H9 (cell line): ENCODE measurements around the gene MTX3. TPM values are rescaled to one million over a fixed set of nuclear protein-coding genes. Genes with fewer than 3 reads are reported as not detected.

Experiments used
- DNase-seq: peaks from one replicate; pipeline ENCODE4 v3.0.0-alpha.2; 2017
- H2AFZ ChIP-seq: one replicate; pipeline ENCODE4 v1.6.1; 2013; ENCODE audit warnings: mild to moderate bottlenecking, low read length, control low read depth, moderate library complexity
- H2AK5ac ChIP-seq: 2 replicates; pipeline ENCODE4 v1.6.1; 2013; ENCODE audit warnings: low read length, control low read depth, mixed read lengths; ENCODE audit not compliant: insufficient read length
- H2BK120ac ChIP-seq: one replicate; pipeline ENCODE4 v1.6.1; 2013; ENCODE audit warnings: low read depth, mild to moderate bottlenecking, low read length, control low read depth, inconsistent platforms; ENCODE audit not compliant: poor library complexity, severe bottlenecking
- H2BK12ac ChIP-seq: 2 replicates; pipeline ENCODE4 v1.6.1; 2013; ENCODE audit warnings: low read length, control low read depth, mixed read lengths, low read depth; ENCODE audit not compliant: insufficient read length
- H2BK15ac ChIP-seq: 2 replicates; pipeline ENCODE4 v1.6.1; 2013; ENCODE audit warnings: low read depth, low read length, control low read depth
- H2BK20ac ChIP-seq: one replicate; pipeline ENCODE4 v1.6.1; 2013; ENCODE audit warnings: low read depth, mild to moderate bottlenecking, low read length, control low read depth, inconsistent platforms; ENCODE audit not compliant: poor library complexity, severe bottlenecking
- H2BK5ac ChIP-seq: 2 replicates; pipeline ENCODE4 v1.6.1; 2013; ENCODE audit warnings: low read length, control low read depth, mixed read lengths; ENCODE audit not compliant: insufficient read length
- H3K14ac ChIP-seq: 2 replicates; pipeline ENCODE4 v1.6.1; 2013; ENCODE audit warnings: low read length, control low read depth; ENCODE audit not compliant: insufficient read depth
- H3K18ac ChIP-seq: 2 replicates; pipeline ENCODE4 v1.6.1; 2013; ENCODE audit warnings: low read depth, mild to moderate bottlenecking, mixed read lengths, low read length, control low read depth; ENCODE audit not compliant: insufficient read length
- H3K23ac ChIP-seq: 2 replicates; pipeline ENCODE4 v1.6.1; 2013; ENCODE audit warnings: low read length, control low read depth, mixed read lengths, low read depth; ENCODE audit not compliant: insufficient read length
- H3K23me2 ChIP-seq: 2 replicates; pipeline ENCODE4 v1.6.1; 2013; ENCODE audit warnings: low read depth, mild to moderate bottlenecking, mixed read lengths, low read length, control low read depth; ENCODE audit not compliant: insufficient read length, poor library complexity, severe bottlenecking
- H3K27ac ChIP-seq: 2 replicates; pipeline ENCODE4 v1.5.1; 2013; ENCODE audit warnings: low read length, control low read depth, mixed read lengths, low read depth; ENCODE audit not compliant: insufficient read length
- H3K27me3 ChIP-seq: 2 replicates; pipeline ENCODE4 v1.6.1; 2013; ENCODE audit warnings: low read length, control low read depth, inconsistent platforms; ENCODE audit not compliant: insufficient read depth
- H3K4ac ChIP-seq: 2 replicates; pipeline ENCODE4 v1.6.1; 2013; ENCODE audit warnings: low read depth, mild to moderate bottlenecking, control low read depth, inconsistent platforms, low read length, moderate library complexity
- H3K4me1 ChIP-seq: 2 replicates; pipeline ENCODE4 v1.6.1; 2013; ENCODE audit warnings: low read length, control low read depth, inconsistent platforms; ENCODE audit not compliant: insufficient read depth
- H3K4me2 ChIP-seq: 2 replicates; pipeline ENCODE4 v1.6.1; 2013; ENCODE audit warnings: low read length, control low read depth, mixed read lengths; ENCODE audit not compliant: insufficient read length, insufficient read depth
- H3K56ac ChIP-seq: 2 replicates; pipeline ENCODE4 v1.6.1; 2013; ENCODE audit warnings: low read depth, mild to moderate bottlenecking, mixed read lengths, low read length, control low read depth; ENCODE audit not compliant: insufficient read length
- H3K79me1 ChIP-seq: 2 replicates; pipeline ENCODE4 v1.6.1; 2013; ENCODE audit warnings: low read depth, mild to moderate bottlenecking, moderate library complexity, low read length, control low read depth, inconsistent platforms; ENCODE audit not compliant: insufficient read depth, poor library complexity, severe bottlenecking
- H3K79me2 ChIP-seq: 2 replicates; pipeline ENCODE4 v1.6.1; 2013; ENCODE audit warnings: low read length, control low read depth, inconsistent platforms; ENCODE audit not compliant: insufficient read depth
- H3K9ac ChIP-seq: 2 replicates; pipeline ENCODE4 v1.6.1; 2013; ENCODE audit warnings: low read length, control low read depth, mixed read lengths; ENCODE audit not compliant: insufficient read length; ENCODE audit errors: extremely low read depth
- H3K9me3 ChIP-seq: one replicate; pipeline ENCODE4 v1.6.1; 2013; ENCODE audit warnings: low read depth, low read length, inconsistent platforms; ENCODE audit not compliant: control insufficient read depth
- H3T11ph ChIP-seq: one replicate; pipeline ENCODE4 v1.6.1; 2013; ENCODE audit warnings: mild to moderate bottlenecking, low read length, control low read depth, inconsistent platforms
- H4K20me1 ChIP-seq: one replicate; pipeline ENCODE4 v1.6.1; 2013; ENCODE audit not compliant: control insufficient read depth, insufficient read length, insufficient read depth
- H4K5ac ChIP-seq: 2 replicates; pipeline ENCODE4 v1.6.1; 2013; ENCODE audit warnings: low read depth, mild to moderate bottlenecking, mixed read lengths, low read length, control low read depth; ENCODE audit not compliant: insufficient read length
- H4K8ac ChIP-seq: replicated peaks from 2 replicates; pipeline ENCODE4 v1.6.1; 2013; ENCODE audit warnings: low read length, control low read depth, mixed read lengths, low read depth; ENCODE audit not compliant: insufficient read length
- H4K91ac ChIP-seq: 2 replicates; pipeline ENCODE4 v1.6.1; 2013; ENCODE audit warnings: low read depth, mild to moderate bottlenecking, moderate library complexity, mixed read lengths, low read length, control low read depth; ENCODE audit not compliant: insufficient read length
- H3K27ac Mint-ChIP-seq, 3 experiments: 2 replicates in 2 of 3; 3 replicates in 1 of 3; pipeline ENCODE4 v1.8.0; 2020 to 2021; ENCODE audit warnings: mixed read lengths in 3 of 3, mild to moderate bottlenecking in 1 of 3, moderate library complexity in 1 of 3
- H3K27me3 Mint-ChIP-seq: 2 replicates; pipeline ENCODE4 v1.8.0; 2021; ENCODE audit warnings: low read depth, mild to moderate bottlenecking, moderate library complexity, mixed read lengths
- H3K36me3 Mint-ChIP-seq, 3 experiments: 2 replicates in 2 of 3; 3 replicates in 1 of 3; pipeline ENCODE4 v1.8.0; 2020 to 2021; ENCODE audit warnings: low read depth in 3 of 3, mixed read lengths in 3 of 3; ENCODE audit not compliant: insufficient read depth in 1 of 3
- H3K4me1 Mint-ChIP-seq, 2 experiments: 2 replicates each; pipeline ENCODE4 v1.8.0; 2020; ENCODE audit warnings: mixed read lengths in 2 of 2
- H3K4me3 Mint-ChIP-seq, 2 experiments: 2 replicates in 1 of 2; 3 replicates in 1 of 2; pipeline ENCODE4 v1.8.0; 2020 to 2021; ENCODE audit warnings: mild to moderate bottlenecking in 2 of 2, mixed read lengths in 2 of 2, moderate library complexity in 1 of 2
- H3K9me3 Mint-ChIP-seq, 2 experiments: 2 replicates in 1 of 2; 3 replicates in 1 of 2; pipeline ENCODE4 v1.8.0; 2020; ENCODE audit warnings: mild to moderate bottlenecking in 2 of 2, mixed read lengths in 2 of 2, moderate library complexity in 1 of 2
- CTCF ChIP-seq: fragments of 200-600 bp; sonication (generic); conservative IDR thresholded peaks from 3 replicates; pipeline ENCODE4 v1.8.0; 2021; ENCODE audit warnings: antibody characterized with exemption, mild to moderate bottlenecking
- WGBS: extraction: QIAGEN DNeasy Blood & Tissue Kit; methylation state at CpG from one replicate; pipeline ENCODE4 v1.1.7; 2013; ENCODE audit warnings: missing lambda C conversion rate, low lambda C conversion rate, mixed read lengths; ENCODE audit not compliant: insufficient read length; ENCODE audit errors: extremely low coverage; 5-methylcytosine and 5-hydroxymethylcytosine counted together
- total RNA-seq: library from RNA; stranded (reverse); gene quantifications from 2 replicates; pipeline ENCODE4 v1.2.1, GENCODE V29; 2021

Gene MTX3
- total RNA-seq, 1 experiment from 2014 or later: 24.1 TPM

GRCh38 chr5:79947567-79947966 is 43.5 kb downstream of the MTX3 start:
- no peak overlapping the region for H3K9ac ChIP-seq
- H3K79me1 ChIP-seq: no peaks in the 10 kb centered on the region
- no peaks in the 10 kb centered on the region for H3K23me2 ChIP-seq
- H2AK5ac ChIP-seq: no peak overlapping the region
- H2BK120ac ChIP-seq: no peak overlapping the region
- H3K27ac ChIP-seq: no peak overlapping the region
- H2BK20ac ChIP-seq: no peak overlapping the region
- no peak overlapping the region for H4K91ac ChIP-seq
- no peak overlapping the region for H4K5ac ChIP-seq
- H2AFZ ChIP-seq: no peak overlapping the region
- no peaks in the 10 kb centered on the region for H3K79me2 ChIP-seq
- no peak for DNase-seq
- H3K4me1 Mint-ChIP-seq: no peaks in the 10 kb centered on the region
- no peaks in the 10 kb centered on the region for H4K20me1 ChIP-seq
- H3K4me3 Mint-ChIP-seq: no peak overlapping the region
- no peak overlapping the region for H3T11ph ChIP-seq
- H3K9me3 ChIP-seq: no peaks in the 10 kb centered on the region
- no peak for TF ChIP-seq CTCF
- no peak overlapping the region for H3K18ac ChIP-seq
- H4K8ac ChIP-seq: no peak overlapping the region
- WGBS: no CpG with 5 or more reads among the region's 3 CpGs
- H3K4me1 ChIP-seq: no peaks in the 10 kb centered on the region
- H3K27ac Mint-ChIP-seq: no peak overlapping the region; a peak in 1 of 7 replicates
- no peak overlapping the region for H3K23ac ChIP-seq
- H3K27me3 ChIP-seq: no peaks in the 10 kb centered on the region
- no peak overlapping the region for H3K56ac ChIP-seq
- H3K9me3 Mint-ChIP-seq: no peaks in the 10 kb centered on the region
- H2BK5ac ChIP-seq: no peak overlapping the region
- H3K27me3 Mint-ChIP-seq: peaks cover 2% of the 10 kb centered on the region
- H3K4ac ChIP-seq: no peak overlapping the region
- H2BK15ac ChIP-seq: no peak overlapping the region
- H3K4me2 ChIP-seq: no peak overlapping the region
- no peak overlapping the region for H3K14ac ChIP-seq
- no peak overlapping the region for H2BK12ac ChIP-seq
- no peaks in the 10 kb centered on the region for H3K36me3 Mint-ChIP-seq
